ENCODE results near the gene FIS1. TPM values are rescaled to one million over a fixed set of nuclear protein-coding genes. Genes with fewer than 3 reads are reported as not detected.

The FIS1 gene
- total RNA-seq, 2 experiments from 2014 or later = 81.2 to 82.3 TPM

GRCh38 chr7:101218236-101219125 is 26.4 kb downstream of the FIS1 start:
- peak; percentile 8 for ATAC-seq (ENCODE audit: poor library complexity)

DNA sequence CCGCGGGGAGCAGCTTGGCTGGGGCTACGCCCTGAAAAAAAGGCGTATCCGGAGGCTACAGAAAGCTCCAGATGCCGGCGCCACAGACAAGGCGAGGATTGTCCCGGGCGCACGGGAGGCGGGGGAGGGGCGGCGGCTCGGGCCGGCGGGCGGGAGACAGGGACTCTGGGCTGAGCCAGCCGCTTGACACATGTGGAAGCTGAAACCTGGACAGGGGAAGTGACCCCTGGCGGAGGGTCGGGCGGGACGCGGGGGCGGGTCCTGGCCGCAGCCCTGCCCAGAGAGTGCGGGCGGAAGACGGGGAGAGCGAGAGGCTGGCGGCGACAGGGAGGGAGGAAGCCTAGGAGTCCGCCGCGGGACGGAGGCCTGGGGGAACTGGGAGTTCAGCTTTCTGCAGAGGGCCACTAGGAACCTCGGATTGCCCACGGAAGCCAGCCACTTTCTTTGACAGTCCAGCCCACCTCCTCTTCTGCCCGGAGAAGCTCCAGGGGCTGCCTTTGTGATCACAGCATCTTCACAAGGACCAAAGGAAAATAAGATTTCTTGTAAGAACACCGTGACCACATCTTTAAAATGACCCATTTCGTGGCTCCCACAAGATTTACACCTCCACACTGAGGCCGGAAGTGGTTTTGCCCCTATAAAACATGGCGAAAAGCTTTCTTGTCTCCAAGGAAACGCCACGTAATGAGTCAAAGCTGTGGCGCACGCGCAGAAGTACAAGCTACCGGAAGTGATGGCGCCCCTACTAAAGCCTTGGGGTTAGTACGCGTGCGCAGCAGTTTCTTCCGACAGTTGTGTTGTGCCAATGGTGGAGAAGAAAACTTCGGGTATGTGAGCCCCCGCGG is 27.3 kb downstream of the FIS1 start, which contains the start of the genes PLOD3 and ZNHIT1:
TSS of gene PLOD3 (minus strand) at position 194 of the 848 bp plus-strand sequence. CDS start 307 bp downstream, outside the sequence.
TSS of gene ZNHIT1 (plus strand) at position 778 of the 848 bp plus-strand sequence. CDS start at position 809, 31 bp downstream.
- Histone ChIP-seq H3K27ac (ENCODE audit: low read depth in 1 of 2, low read length in 2 of 2) (peak within 1 kb of the TSS; percentile 69 to 90), H3K9me3 (ENCODE audit: control insufficient read depth in 1 of 2, insufficient read depth in 1 of 2, low read length in 2 of 2) (no peaks in the 10 kb centered on the region), H3K27me3 (ENCODE audit: control insufficient read depth in 1 of 2, insufficient read depth in 2 of 2, low read length in 2 of 2) (no peaks in the 10 kb centered on the region), H3K4me1 (ENCODE audit: insufficient read depth, low read length) (peaks cover 47% of the 10 kb centered on the region), H3K4me3 (ENCODE audit: low read length) (peak within 1 kb of the TSS; percentile 83), H3K36me3 (ENCODE audit: insufficient read depth, low read length) (peaks cover 29% of the 10 kb centered on the region)
- ChIA-PET CTCF (interaction anchor here (0.6 to 3.0 kb wide), 7 partner anchors 18 to 76 kb away, joined by 3 to 39 read pairs (median 3); partner anchors contain the start of gene FIS1), POLR2A (interaction anchor here (0.7 to 3.3 kb wide), 24 partner anchors 9 to 1718 kb away, joined by 3 to 55 read pairs (median 4); partner anchors contain the start of genes CLDN15, FIS1, IFT22 and MOSPD3)
- Mint-ChIP-seq H3K4me3 (peak within 1 kb of the TSS; percentile 95), H3K27me3 (no peaks in the 10 kb centered on the region), H3K4me1 (ENCODE audit: low read depth) (peaks cover 38% of the 10 kb centered on the region), H3K27ac (peak within 1 kb of the TSS; percentile 87), H3K9me3 (no peaks in the 10 kb centered on the region), H3K36me3 (ENCODE audit: low read depth) (peaks cover 41% of the 10 kb centered on the region)
- TF ChIP-seq, protein P1, sequence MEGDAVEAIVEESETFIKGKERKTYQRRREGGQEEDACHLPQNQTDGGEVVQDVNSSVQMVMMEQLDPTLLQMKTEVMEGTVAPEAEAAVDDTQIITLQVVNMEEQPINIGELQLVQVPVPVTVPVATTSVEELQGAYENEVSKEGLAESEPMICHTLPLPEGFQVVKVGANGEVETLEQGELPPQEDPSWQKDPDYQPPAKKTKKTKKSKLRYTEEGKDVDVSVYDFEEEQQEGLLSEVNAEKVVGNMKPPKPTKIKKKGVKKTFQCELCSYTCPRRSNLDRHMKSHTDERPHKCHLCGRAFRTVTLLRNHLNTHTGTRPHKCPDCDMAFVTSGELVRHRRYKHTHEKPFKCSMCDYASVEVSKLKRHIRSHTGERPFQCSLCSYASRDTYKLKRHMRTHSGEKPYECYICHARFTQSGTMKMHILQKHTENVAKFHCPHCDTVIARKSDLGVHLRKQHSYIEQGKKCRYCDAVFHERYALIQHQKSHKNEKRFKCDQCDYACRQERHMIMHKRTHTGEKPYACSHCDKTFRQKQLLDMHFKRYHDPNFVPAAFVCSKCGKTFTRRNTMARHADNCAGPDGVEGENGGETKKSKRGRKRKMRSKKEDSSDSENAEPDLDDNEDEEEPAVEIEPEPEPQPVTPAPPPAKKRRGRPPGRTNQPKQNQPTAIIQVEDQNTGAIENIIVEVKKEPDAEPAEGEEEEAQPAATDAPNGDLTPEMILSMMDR (IDR thresholded peaks at IDR 0.05) = no peak
- ATAC-seq (ENCODE audit: poor library complexity) (peak; percentile 81), DNase-seq (peak; percentile 90 to 99 (median 96))
- intact Hi-C loops (cut with DNase I, micrococcal nuclease) = loop anchor here (1.0 to 10.0 kb wide), 5 partner anchors 27 to 323 kb away; partner anchors contain the start of genes ACHE (in 1 of the 2) and AP1S1 (in 1 of the 2)

More at GRCh38 chr7:101218236-101219125, 26.4 kb downstream of the FIS1 start:
- H3K9me3 ChIP-seq (ENCODE audit: control insufficient read depth in 1 of 2, insufficient read depth in 1 of 2, low read length in 2 of 2) = no peaks in the 10 kb centered on the region
- peaks cover 30% of the 10 kb centered on the region for H3K36me3 ChIP-seq (ENCODE audit: insufficient read depth, low read length)
- peak overlapping the region; percentile 35 to 69 for H3K27ac ChIP-seq (ENCODE audit: low read depth in 1 of 2, low read length in 2 of 2)
- peak overlapping the region; percentile 87 for H3K27ac Mint-ChIP-seq
- no peaks in the 10 kb centered on the region for H3K27me3 ChIP-seq (ENCODE audit: control insufficient read depth in 1 of 2, insufficient read depth in 2 of 2, low read length in 2 of 2)
- TF ChIP-seq, protein P1 (IDR thresholded peaks at IDR 0.05) = no peak
- peaks cover 50% of the 10 kb centered on the region for H3K36me3 Mint-ChIP-seq (ENCODE audit: low read depth)
- no peaks in the 10 kb centered on the region for H3K27me3 Mint-ChIP-seq
- peak overlapping the region; percentile 83 for H3K4me3 ChIP-seq (ENCODE audit: low read length)
- ChIA-PET CTCF (interaction anchor here (0.6 to 3.0 kb wide), 6 partner anchors 26 to 76 kb away, joined by 3 to 39 read pairs (median 3); partner anchors contain the start of gene FIS1), POLR2A (interaction anchor here (0.7 to 3.3 kb wide), 24 partner anchors 9 to 1719 kb away, joined by 3 to 55 read pairs (median 4); partner anchors contain the start of genes CLDN15, FIS1, IFT22 and MOSPD3)
- peaks cover 47% of the 10 kb centered on the region for H3K4me1 ChIP-seq (ENCODE audit: insufficient read depth, low read length)
- intact Hi-C loops (cut with DNase I, micrococcal nuclease) = loop anchor here (1.0 to 10.0 kb wide), 4 partner anchors 26 to 324 kb away; partner anchors contain the start of gene ACHE (in 1 of the 2)
- no peaks in the 10 kb centered on the region for H3K9me3 Mint-ChIP-seq
- DNase-seq = no peak
- H3K4me3 Mint-ChIP-seq = peak overlapping the region; percentile 95
- peaks cover 38% of the 10 kb centered on the region for H3K4me1 Mint-ChIP-seq (ENCODE audit: low read depth)
